Right atrium auricular region (tissue), 2 donors: ENCODE data around the gene LCE1D. TPM values are rescaled to one million over a fixed set of nuclear protein-coding genes. Genes with fewer than 3 reads are reported as not detected.

Source experiments
- DNase-seq: peaks from one replicate; pipeline ENCODE4 v3.0.0-alpha.2; 2019; ENCODE audit warnings: low spot score
- H3K27ac ChIP-seq, 2 donors: fragments of 200-600 bp; sonication (generic); 1 replicate in 1 of 2; 2 replicates in 1 of 2; pipeline ENCODE4 v1.5.1; 2016 to 2019
- H3K27me3 ChIP-seq, 2 donors: fragments of 200-600 bp; sonication (generic); one replicate each; pipeline versions ENCODE4 v1.5.1 to v1.6.0; 2017 to 2019
- H3K36me3 ChIP-seq: fragments of 200-600 bp; sonication (generic); one replicate; pipeline ENCODE4 v1.5.1; 2016
- H3K4me1 ChIP-seq, 2 donors: fragments of 200-600 bp; sonication (generic); one replicate each; pipeline versions ENCODE4 v1.5.1 to v1.6.0; 2017 to 2019
- H3K4me3 ChIP-seq, 2 donors: fragments of 200-600 bp; sonication (generic); 1 replicate in 1 of 2; 2 replicates in 1 of 2; pipeline ENCODE4 v1.5.1; 2017 to 2019; ENCODE audit warnings: mild to moderate bottlenecking in 1 of 2, moderate library complexity in 1 of 2
- H3K9me3 ChIP-seq, 2 donors: fragments of 200-600 bp; sonication (generic); one replicate each; pipeline ENCODE4 v1.5.1; 2019
- CTCF ChIP-seq, 2 donors: fragments of 200-600 bp; sonication (generic); IDR thresholded peaks; one replicate each; pipeline ENCODE4 v1.5.1; 2019; ENCODE audit warnings: antibody characterized with exemption in 2 of 2
- total RNA-seq, 2 donors: library from RNA; depleted of rRNA; stranded (reverse); fragments of >200 nt; gene quantifications; one replicate each; pipeline ENCODE4 v1.1.0, GENCODE V29; 2016

Gene LCE1D
- total RNA-seq, 2 donors from 2014 or later, result not detected

GRCh38 chr1:152823294-152823693, 26.8 kb downstream of the LCE1D start:
- Histone ChIP-seq H3K27ac (no peak overlapping the region), H3K36me3 (no peaks in the 10 kb centered on the region), H3K9me3 (no peaks in the 10 kb centered on the region), H3K27me3 (no peaks in the 10 kb centered on the region), H3K4me1 (no peaks in the 10 kb centered on the region), H3K4me3 (no peak overlapping the region)
- DNase-seq, result no peak
- no peak for TF ChIP-seq CTCF (IDR thresholded peaks at IDR 0.05)

GRCh38 chr1:152824964-152825363, 28.4 kb downstream of the LCE1D start:
- H3K27me3 ChIP-seq, result no peaks in the 10 kb centered on the region
- no peak overlapping the region for H3K27ac ChIP-seq
- no peaks in the 10 kb centered on the region for H3K9me3 ChIP-seq
- DNase-seq, result no peak
- no peaks in the 10 kb centered on the region for H3K36me3 ChIP-seq
- H3K4me3 ChIP-seq, result no peak overlapping the region
- no peaks in the 10 kb centered on the region for H3K4me1 ChIP-seq
- no peak for TF ChIP-seq CTCF (IDR thresholded peaks at IDR 0.05)

GRCh38 chr1:152827173-152827572, 30.7 kb downstream of the LCE1D start, which contains the start of gene LCE1A:
Gene LCE1A, plus strand, starts transcription at chr1:152827473. Its CDS starts 0 bp downstream, at chr1:152827473.
- H3K4me1 ChIP-seq, result no peaks in the 10 kb centered on the region
- no peak for DNase-seq
- H3K27me3 ChIP-seq, result no peaks in the 10 kb centered on the region
- no peaks in the 10 kb centered on the region for H3K36me3 ChIP-seq
- H3K27ac ChIP-seq, result no peak within 1 kb of the TSS
- H3K4me3 ChIP-seq, result no peak within 1 kb of the TSS
- no peak for TF ChIP-seq CTCF (IDR thresholded peaks at IDR 0.05)
- H3K9me3 ChIP-seq, result no peaks in the 10 kb centered on the region

- Histone ChIP-seq H3K4me1 (no peaks in the 10 kb centered on the region), H3K27me3 (no peaks in the 10 kb centered on the region), H3K27ac (no peak overlapping the region), H3K36me3 (no peaks in the 10 kb centered on the region), H3K4me3 (no peak overlapping the region), H3K9me3 (peaks cover 0 to 6% of the 10 kb centered on the region in 2 donors)
- TF ChIP-seq CTCF (IDR thresholded peaks at IDR 0.05), result no peak
- no peak for DNase-seq
Observed at GRCh38 chr1:152836870-152837269, 40.3 kb downstream of the LCE1D start.

- Histone ChIP-seq H3K9me3 (no peaks in the 10 kb centered on the region), H3K27me3 (no peaks in the 10 kb centered on the region), H3K4me3 (no peak within 1 kb of the TSS), H3K36me3 (no peaks in the 10 kb centered on the region), H3K27ac (no peak within 1 kb of the TSS), H3K4me1 (no peaks in the 10 kb centered on the region)
- no peak for TF ChIP-seq CTCF (IDR thresholded peaks at IDR 0.05)
- DNase-seq, result no peak
Observed at GRCh38 chr1:152842556-152842955, 46.0 kb downstream of the LCE1D start, which contains the start of gene LCE6A. Gene LCE6A, plus strand, starts transcription at chr1:152842856. Its CDS starts 665 bp downstream, at chr1:152843521.

Other genes with a start within 250 kb of the LCE1D start
- gene LCE3E, start 229.9 kb upstream of the LCE1D start, total RNA-seq, result not detected
- gene LCE3D, start 216.2 kb upstream of the LCE1D start, total RNA-seq, result not detected
- not detected for gene LCE3C, start 196.5 kb upstream of the LCE1D start, total RNA-seq
- gene LCE3B, start 182.9 kb upstream of the LCE1D start, total RNA-seq, result not detected
- gene LCE3A, start 173.6 kb upstream of the LCE1D start, total RNA-seq, result not detected
- gene LCE2D, start 133.3 kb upstream of the LCE1D start, total RNA-seq, result not detected
- gene LCE2C, start 121.4 kb upstream of the LCE1D start, total RNA-seq, result not detected
- gene LCE2B, start 110.6 kb upstream of the LCE1D start, total RNA-seq, result not detected
- gene LCE2A, start 98.4 kb upstream of the LCE1D start, total RNA-seq, result not detected
- gene LCE4A, start 88.6 kb upstream of the LCE1D start, total RNA-seq, result not detected
- not detected for gene KPRP, start 38.7 kb upstream of the LCE1D start, total RNA-seq
- not detected for gene LCE1F, start 21.6 kb upstream of the LCE1D start, total RNA-seq
- not detected for gene LCE1E, start 10.5 kb upstream of the LCE1D start, total RNA-seq
- gene LCE1C, start 9.9 kb downstream of the LCE1D start, total RNA-seq, result not detected
- gene LCE1B, start 15.2 kb downstream of the LCE1D start, total RNA-seq, result not detected
- gene LCE1A, start 30.8 kb downstream of the LCE1D start, total RNA-seq, result not detected
- not detected for gene LCE6A, start 46.1 kb downstream of the LCE1D start, total RNA-seq
- not detected for gene LCE7A, start 63.3 kb downstream of the LCE1D start, total RNA-seq
- gene SMCP, start 81.6 kb downstream of the LCE1D start, total RNA-seq, result not detected
- not detected for gene IVL, start 111.8 kb downstream of the LCE1D start, total RNA-seq
- gene SPRR5, start 150.5 kb downstream of the LCE1D start, total RNA-seq, result not detected
- not detected for gene SPRR4, start 173.9 kb downstream of the LCE1D start, total RNA-seq
- not detected for gene SPRR1A, start 187.4 kb downstream of the LCE1D start, total RNA-seq
- not detected for gene SPRR3, start 205.0 kb downstream of the LCE1D start, total RNA-seq
- gene SPRR1B, start 234.5 kb downstream of the LCE1D start, total RNA-seq, result not detected
- gene SPRR2D, start 244.4 kb downstream of the LCE1D start, total RNA-seq, result not detected